LoVo (cell line): ENCODE measurements around the gene ACBD3.
"Not testable (repeated sequence)": the region's sequence is repeated elsewhere in the genome, so short reads cannot be mapped to it uniquely, and the experiment has no call there.

Source experiments
- DNase-seq: peaks from one replicate; pipeline ENCODE4 v3.0.0-alpha.2; 2016; ENCODE audit warnings: low spot score

Gene ACBD3

DNA sequence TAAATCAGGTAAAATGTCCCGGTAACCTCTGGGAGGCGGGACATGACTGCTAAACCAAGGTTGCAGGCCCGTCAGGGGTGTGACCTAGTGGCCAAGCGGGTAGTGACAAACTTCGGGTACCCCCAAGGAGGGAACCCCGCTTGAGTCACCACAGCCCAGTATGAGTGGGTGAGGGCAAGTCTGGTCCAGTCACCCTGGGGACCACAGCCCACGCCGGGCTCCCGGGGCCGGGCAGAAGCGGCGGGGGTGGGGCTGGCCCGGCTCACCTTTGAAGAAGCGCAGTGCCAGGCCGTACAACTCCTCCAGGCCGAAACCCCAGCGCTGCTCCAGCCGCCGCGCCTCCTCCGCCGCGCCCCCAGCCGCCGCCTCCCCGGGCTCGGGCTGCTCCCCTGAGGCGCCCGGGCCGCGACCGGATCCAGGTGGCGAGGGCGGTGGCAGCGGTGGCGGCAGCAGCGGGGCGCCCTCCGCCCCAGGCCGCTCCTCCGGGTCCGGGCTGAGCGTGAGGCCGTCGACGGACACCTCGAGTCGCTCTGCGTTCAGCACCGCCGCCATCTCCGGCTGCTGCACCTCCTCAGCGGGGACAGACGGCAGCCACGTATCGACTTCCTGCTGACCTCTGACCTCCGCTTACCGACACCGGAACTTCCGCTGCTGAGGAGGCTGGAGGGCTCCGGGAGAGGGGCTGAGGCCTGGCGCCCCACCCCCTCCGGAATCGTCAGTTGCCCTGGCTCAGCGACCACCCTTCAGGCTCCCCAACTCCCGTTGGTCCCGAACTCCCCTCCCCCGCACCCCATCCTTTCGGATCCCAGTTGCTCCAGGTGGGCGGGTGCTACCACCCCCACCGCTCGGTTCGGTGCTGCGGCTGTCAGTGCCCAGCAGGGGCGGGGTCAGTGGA, at the start of gene ACBD3:
ACBD3 (minus strand) TSS at position 618 of the 895 bp plus-strand sequence; CDS start at position 552, 66 bp downstream.
- peak; percentile 83 for DNase-seq

DNA sequence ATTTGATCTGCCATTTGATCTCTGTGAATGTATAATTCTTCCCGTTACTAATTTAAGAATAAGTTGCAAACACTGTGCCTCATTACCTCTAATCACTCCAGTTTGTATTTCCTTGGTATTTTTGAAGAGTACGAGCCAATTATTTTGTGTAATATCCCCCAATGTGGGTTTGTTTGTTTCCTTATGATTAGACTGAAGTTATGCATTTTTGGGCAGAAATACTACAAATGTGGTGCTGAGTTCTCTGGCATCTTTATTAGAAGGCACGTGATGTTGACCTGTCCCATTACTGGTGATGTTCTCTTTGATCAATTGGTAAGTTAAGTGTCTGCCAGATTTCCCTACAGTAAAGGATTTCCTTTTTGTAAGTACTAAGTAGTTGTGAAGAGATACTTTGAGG, 47.3 kb upstream of the ACBD3 start:
- no peak for DNase-seq

- no peak for DNase-seq
Observed at GRCh38 chr1:226233293-226233692, 46.8 kb upstream of the ACBD3 start.

GRCh38 chr1:226226601-226227000, 40.1 kb upstream of the ACBD3 start:
- DNase-seq = no peak

- DNase-seq = peak; percentile 13
Observed at GRCh38 chr1:226223786-226224244, 37.3 kb upstream of the ACBD3 start.

GRCh38 chr1:226223157-226223785, 36.7 kb upstream of the ACBD3 start, which contains the start of gene MIXL1:
Gene MIXL1, plus strand, starts transcription at chr1:226223664. Its CDS starts 18 bp downstream, at chr1:226223682.
- no peak for DNase-seq

GRCh38 chr1:226222686-226223085, 36.1 kb upstream of the ACBD3 start:
- no peak for DNase-seq

DNA sequence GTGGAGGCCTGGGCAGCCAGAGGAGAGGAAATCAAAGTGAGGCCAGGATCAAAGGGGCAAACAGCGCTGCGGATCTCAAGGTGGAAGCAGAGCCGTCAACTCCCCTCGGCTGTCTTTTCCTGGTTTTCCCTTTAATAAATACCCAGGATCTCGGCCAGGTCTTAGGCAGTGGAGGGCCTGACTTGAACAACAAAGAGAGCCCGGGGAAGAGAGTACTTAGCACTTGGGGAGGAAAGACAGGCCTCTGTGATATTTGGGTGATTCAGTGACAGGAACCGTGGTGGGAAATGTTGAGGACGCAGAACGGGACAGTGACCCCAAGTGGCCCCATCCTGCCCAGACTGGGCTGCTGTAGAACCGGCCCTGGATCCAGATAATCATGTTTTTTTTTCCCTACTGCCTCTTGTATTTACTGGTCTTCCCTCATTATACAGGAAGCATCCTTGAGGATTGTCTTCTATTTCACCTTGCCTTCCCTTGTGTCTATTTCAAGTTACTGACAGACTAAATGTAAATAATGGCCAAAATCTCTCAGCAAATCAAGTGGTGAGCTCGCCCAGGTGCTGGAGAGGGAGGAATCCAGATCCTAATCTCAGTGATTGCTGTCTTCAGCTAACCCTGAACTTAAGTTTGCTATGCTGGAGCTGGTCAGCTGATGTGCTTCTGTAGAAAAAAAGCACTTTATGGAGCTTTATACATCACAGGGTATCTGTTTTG, 34.1 kb upstream of the ACBD3 start:
- DNase-seq = no peak

DNA sequence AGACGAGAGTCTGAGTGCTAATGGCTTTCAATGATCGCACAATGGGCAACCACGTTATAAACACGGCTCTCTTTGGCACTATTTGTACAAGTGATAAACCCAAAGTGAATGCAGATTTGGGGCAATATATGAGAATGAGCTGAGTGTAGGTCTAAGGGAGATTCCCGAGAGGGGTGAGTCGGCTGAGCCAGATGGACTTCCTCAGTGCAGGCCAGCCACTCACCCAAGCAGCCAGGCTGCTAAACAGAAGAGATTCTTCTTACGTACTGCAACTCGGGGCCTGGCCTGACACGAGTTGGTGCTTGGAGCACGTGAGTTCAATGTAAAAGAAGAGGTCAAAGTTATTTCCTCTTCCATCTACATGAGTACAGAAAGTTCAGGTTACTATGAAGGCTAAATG, 30.7 kb upstream of the ACBD3 start:
- no peak for DNase-seq

DNA sequence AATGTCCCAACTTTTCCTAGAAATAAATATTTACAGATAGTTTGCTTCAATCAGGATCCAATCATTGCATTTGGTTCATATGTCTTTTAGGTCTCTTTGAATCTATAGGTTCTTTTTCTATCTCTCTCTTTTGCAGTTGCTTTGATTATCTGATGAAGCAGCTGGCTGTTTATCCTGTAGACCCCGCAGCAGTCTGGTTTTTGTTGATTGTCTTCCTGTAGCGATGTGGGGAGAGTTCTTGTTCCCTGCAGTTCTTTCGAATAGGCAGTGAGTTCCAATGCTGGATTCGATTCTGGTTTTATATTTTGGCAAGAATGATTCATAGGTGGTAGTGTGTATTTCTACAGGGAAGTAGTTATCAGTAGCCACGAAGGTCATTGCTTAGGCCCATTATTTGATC, 29.5 kb upstream of the ACBD3 start:
- no peak for DNase-seq

DNA sequence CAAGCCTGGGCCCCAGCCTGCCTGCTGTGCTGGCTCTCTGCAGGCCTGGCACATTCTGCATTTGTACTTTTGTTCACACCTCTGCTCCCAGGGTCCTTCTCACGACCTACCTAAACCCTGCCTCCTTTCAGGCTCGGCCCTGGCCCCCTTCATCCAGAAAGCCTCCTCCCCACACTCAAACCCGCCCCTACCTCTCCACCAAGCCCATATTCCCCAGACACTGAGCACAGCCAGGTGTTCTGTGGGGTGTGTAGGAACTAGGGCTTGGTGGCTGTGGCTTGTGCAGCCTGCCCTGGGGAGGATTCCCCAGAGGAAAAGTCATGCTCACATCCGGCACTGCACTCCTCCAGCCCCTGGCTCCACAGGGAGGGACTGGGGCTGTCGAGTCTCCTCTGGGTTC, 28.7 kb upstream of the ACBD3 start:
- no peak for DNase-seq

GRCh38 chr1:226212545-226212944, 26.0 kb upstream of the ACBD3 start:
- no peak for DNase-seq

GRCh38 chr1:226211181-226211821, 24.8 kb upstream of the ACBD3 start:
- no peak for DNase-seq

DNA sequence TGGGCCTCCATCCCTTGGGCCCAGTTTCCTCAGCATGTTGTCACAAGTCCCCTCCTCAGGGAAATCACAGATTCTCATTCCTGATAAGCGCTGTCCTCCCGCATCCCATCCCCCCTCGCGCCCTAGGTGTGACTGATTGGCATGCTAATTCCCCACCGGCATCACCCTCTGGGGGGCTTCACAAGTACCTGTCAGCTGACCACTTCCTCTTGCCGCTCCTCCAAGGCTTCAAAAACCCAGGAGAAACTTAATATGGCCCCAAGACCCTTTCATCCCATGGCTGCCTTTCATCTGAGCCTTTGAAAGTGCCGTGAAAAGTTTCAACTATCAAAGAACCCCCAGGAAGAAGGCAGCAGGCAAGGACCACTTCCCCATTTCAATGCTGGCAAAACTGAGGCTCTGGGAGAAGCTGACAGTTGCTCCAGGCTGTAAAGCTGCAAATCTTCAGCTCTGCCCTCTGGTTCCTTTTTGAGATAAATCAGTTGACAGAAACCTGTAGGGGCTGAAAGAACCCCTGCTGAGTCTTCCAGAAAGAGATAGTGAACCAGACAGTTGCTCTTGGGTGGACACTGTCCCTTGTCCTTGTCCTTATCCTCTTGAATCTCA, 24.1 kb upstream of the ACBD3 start:
- DNase-seq = no peak

GRCh38 chr1:226209307-226210059, 22.9 kb upstream of the ACBD3 start:
- no peak for DNase-seq

GRCh38 chr1:226207048-226207447, 20.5 kb upstream of the ACBD3 start:
- DNase-seq = no peak

GRCh38 chr1:226204198-226204597, 17.7 kb upstream of the ACBD3 start:
- no peak for DNase-seq

DNA sequence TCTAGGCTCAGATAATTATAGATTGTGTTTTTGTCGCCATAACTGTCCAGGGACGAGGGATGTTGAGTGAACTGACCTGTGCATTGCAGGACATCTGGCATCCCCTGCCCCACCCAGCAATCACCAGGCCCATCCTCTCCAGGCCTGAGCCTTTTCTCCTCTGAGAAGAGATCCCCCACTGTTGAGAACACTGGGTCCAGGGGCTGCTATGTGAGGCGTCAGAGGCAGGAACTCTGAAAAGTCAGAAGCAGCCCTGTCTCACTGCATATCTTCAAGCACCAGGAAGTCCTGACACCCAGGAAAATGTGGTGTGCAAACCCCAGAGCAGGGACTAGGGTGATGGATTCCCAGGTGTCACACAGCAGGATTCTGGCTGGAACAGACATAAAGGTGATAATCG, 17.1 kb upstream of the ACBD3 start:
- DNase-seq = no peak

- DNase-seq = no peak
Observed at GRCh38 chr1:226203240-226203639, 16.7 kb upstream of the ACBD3 start.

DNA sequence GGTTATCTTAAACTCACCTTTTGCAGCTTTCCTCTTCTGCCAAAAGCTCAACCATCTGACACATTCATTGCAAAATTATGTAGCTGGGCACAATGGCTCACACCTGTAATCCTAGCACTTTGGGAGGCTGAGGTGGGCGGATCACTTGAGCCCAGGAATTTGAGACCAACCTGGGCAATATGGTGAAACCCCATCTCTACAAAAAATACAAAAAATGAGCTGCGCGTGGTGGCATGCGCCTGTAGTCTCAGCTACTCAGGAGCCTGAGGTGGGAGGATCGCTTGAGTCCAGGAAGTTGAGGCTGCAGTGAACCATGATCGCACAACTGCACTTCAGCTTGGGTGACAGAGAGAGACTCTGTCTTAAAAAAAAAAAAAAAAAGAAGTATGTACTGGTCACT, 16.1 kb upstream of the ACBD3 start:
- not testable (repeated sequence) for DNase-seq

DNA sequence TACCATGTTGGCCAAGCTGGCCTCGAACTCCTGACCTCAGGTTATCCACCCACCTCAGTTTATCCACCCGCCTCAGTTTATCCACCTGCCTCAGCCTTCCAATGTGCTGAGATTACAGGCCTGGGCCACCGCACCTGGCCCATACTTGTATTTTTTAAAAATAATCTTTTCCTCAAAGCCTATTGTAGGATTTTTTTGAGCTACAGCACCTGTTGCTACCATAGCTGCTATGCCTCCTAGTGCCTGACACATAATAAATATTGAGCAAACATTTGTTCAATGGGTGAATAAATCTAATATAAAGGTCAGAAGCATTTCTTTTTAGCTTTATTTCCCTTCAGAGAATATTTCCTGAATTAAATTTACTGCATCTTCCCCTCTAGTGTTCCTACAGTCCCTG, 15.7 kb upstream of the ACBD3 start:
- DNase-seq = no peak
